Measurements from ENCODE around the gene ME3.

DNA sequence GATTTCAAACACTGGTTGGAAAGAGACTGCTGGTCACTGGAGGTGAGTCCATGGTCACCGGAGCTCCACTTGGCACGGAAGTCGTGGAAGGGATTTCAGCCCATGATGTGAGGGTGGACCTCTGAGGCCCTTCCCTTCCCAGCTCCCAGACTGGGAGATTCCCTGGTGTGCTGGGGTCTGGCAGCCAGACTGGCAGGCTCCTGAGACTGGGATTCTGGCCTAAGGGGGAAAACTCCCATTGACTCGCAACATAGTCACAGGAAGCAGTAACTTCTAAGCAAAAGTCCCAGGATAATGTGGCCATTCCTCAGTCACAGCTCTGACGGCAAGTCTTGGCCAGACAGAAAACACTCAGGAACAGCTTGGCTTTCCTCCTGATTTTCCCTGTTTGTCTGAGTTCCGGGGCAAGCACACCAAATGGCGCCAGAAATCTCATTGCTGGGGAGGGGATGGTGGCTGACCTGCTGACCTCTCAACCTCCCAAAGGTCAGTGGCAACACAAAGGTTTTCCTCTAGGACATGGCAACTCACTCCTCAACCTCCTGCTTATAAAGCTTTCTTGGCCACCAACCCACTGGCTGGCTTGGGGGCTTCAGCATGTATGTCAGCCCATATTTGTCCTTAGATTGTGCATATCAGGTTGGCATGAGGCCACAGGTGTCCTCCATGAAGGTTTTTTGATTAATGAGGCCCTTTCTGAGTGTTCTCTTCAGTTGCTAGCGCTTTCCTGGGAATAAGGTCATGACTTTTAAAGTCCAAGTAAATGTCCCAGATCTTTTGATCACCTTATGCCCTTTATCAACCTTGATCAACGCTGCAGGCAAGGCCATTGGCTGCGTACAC lies 198.2 kb downstream of the ME3 start:
- TF ChIP-seq, protein P1, sequence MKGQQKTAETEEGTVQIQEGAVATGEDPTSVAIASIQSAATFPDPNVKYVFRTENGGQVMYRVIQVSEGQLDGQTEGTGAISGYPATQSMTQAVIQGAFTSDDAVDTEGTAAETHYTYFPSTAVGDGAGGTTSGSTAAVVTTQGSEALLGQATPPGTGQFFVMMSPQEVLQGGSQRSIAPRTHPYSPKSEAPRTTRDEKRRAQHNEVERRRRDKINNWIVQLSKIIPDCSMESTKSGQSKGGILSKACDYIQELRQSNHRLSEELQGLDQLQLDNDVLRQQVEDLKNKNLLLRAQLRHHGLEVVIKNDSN (IDR thresholded peaks at IDR 0.05): no peak
- no peak for TF ChIP-seq EGR1 (IDR thresholded peaks at IDR 0.05)
- no peak for TF ChIP-seq REST (IDR thresholded peaks at IDR 0.05; ENCODE audit: low read depth)
- TF ChIP-seq EP300 (IDR thresholded peaks at IDR 0.05; ENCODE audit: borderline replicate concordance): no peak
- no peak for TF ChIP-seq RAD21 (IDR thresholded peaks at IDR 0.05; ENCODE audit: low read depth)
- no peak for TF ChIP-seq TCF12 (IDR thresholded peaks at IDR 0.05; ENCODE audit: low read depth)
- TF ChIP-seq MAX (IDR thresholded peaks at IDR 0.05): no peak
- TF ChIP-seq YY1 (IDR thresholded peaks at IDR 0.05; ENCODE audit: low read depth): no peak
- no peak for TF ChIP-seq FOXM1 (IDR thresholded peaks at IDR 0.05; ENCODE audit: borderline replicate concordance, low read depth)
- TF ChIP-seq CREB1 (IDR thresholded peaks at IDR 0.05; ENCODE audit: low read depth): no peak
- no peak for TF ChIP-seq ZBTB7A (IDR thresholded peaks at IDR 0.05; ENCODE audit: low read depth)

Measured in Ishikawa (cell line).